ENCODE results near the gene PKP4.
"Not testable (repeated sequence)": the region's sequence is repeated elsewhere in the genome, so short reads cannot be mapped to it uniquely, and the experiment has no call there.

The PKP4 gene

GRCh38 chr2:158456309-158457066 lies at the start of gene PKP4, which contains the start of gene CCDC148:
Gene PKP4 (plus strand): TSS chr2:158456952. CDS start chr2:158533185, 76,233 bp downstream.
Gene CCDC148 (minus strand): TSS chr2:158456753. CDS start chr2:158456439, 314 bp downstream.
- peak; percentile 97 for DNase-seq

- DNase-seq, result no peak
Measured at GRCh38 chr2:158407031-158407430, 49.7 kb upstream of the PKP4 start.

GRCh38 chr2:158410132-158410531 lies 46.6 kb upstream of the PKP4 start:
- no peak for DNase-seq

DNA sequence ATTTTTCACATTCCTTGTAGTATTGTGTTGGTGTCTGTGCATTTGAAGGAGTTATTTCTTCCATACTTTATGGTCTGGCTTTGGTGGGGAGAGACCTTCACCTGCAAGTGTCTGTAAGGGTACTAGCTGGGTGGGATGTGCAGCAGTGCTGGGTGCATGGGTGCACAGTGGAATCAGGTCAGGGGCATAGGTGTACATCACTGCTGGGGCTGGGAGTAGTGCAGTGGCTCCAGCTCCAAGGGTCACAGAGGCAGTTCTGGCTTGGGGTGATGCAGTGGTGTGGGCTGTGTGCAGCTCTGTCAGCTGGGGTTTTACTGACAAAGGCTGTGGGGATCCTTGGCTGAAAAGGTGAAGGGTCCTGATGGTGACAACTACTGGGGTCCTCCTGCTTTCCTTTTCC lies 45.0 kb upstream of the PKP4 start:
- no peak for DNase-seq

GRCh38 chr2:158412206-158412605 lies 44.5 kb upstream of the PKP4 start:
- DNase-seq, result no peak

DNA sequence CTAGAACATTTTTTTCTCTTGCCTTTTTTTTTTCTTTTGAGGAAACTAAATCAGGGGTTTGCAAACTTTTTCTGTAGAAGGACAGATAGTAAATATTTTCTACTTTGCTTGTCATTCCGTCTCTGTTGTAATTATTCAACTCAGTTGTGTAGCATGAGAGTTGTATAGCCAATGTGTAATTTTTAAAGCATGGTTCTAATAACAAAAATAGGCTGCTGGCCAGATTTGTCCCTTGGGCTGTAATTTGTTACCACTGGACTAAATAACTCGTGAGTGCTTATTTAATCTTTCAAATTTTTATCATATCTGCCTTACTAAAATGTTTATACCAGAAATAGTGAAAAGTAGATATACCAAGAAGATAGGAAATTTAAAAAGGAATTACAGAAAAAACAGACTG lies 43.2 kb upstream of the PKP4 start:
- DNase-seq, result no peak

DNA sequence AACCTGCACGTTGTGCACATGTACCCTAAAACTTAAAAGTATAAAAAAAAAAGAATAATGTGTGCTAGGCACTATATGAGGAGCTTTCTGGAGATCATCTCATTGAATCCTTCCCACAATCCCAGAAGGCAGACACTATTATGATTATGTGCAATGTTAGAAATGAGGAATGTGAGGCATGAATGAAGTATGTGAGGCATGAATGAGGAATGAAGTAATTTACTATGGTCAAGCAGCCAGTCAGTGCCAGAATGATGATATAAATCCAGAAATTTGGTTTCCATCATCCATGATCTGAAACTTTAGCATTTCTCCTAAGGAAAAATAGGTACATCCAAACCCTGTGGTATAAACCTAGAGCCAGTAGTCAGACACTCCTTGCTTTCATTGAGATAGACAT lies 42.2 kb upstream of the PKP4 start:
- no peak for DNase-seq

- no peak for DNase-seq
Measured at GRCh38 chr2:158432117-158432516, 24.6 kb upstream of the PKP4 start.

- DNase-seq, result not testable (repeated sequence)
Measured at GRCh38 chr2:158433716-158434115, 23.0 kb upstream of the PKP4 start.

DNA sequence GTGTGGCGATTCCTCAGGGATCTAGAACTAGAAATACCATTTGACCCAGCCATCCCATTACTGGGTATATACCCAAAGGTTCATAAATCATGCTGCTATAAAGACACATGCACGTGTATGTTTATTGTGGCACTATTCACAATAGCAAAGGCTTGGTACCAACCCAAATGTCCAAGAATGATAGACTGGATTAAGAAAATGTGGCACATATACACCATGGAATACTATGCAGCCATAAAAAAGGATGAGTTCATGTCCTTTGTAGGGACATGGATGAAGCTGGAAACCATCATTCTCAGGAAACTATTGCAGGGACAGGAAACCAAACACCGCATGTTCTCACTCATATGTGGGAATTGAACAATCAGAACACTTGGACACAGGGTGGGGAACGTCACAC lies 17.7 kb upstream of the PKP4 start:
- DNase-seq, result not testable (repeated sequence)

DNA sequence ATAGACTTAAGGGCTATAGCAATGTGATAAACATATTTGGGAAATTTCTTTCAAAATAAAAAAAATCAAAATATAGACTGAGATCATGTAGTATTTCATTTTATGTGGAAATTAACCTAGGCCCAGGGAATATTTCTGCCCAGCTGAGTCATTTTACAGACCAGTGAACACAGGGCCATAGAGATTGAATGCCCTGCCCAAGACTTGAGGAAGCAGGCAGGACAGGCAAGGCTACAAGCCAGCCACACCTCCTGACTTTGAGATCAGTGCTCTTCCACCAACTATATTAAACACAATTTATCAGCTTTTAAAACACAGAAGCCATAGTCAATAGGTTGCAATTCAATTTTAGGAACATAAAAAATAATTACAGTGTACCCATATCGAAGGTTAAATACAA lies 13.1 kb upstream of the PKP4 start:
- no peak for DNase-seq

- peak; percentile 80 for DNase-seq
Measured at GRCh38 chr2:158457092-158457825, 507 bp downstream of the PKP4 start.

GRCh38 chr2:158457826-158458616 lies 1.3 kb downstream of the PKP4 start:
- DNase-seq, result peak; percentile 79

DNA sequence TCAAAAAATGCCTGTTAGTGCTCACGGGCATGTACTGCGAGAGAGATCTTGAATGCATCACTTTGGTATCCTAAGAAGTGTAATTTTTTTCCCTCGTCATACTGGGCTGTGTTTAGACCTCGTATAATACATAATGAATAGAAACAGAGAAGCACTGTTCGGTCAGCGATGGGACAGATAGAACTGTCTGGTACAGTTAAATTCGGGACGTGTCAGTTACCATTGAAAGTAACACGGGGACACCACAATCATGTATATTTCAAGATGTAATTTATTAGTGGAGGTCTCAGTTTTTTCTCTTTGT lies 1.8 kb downstream of the PKP4 start:
- DNase-seq, result peak; percentile 11

DNA sequence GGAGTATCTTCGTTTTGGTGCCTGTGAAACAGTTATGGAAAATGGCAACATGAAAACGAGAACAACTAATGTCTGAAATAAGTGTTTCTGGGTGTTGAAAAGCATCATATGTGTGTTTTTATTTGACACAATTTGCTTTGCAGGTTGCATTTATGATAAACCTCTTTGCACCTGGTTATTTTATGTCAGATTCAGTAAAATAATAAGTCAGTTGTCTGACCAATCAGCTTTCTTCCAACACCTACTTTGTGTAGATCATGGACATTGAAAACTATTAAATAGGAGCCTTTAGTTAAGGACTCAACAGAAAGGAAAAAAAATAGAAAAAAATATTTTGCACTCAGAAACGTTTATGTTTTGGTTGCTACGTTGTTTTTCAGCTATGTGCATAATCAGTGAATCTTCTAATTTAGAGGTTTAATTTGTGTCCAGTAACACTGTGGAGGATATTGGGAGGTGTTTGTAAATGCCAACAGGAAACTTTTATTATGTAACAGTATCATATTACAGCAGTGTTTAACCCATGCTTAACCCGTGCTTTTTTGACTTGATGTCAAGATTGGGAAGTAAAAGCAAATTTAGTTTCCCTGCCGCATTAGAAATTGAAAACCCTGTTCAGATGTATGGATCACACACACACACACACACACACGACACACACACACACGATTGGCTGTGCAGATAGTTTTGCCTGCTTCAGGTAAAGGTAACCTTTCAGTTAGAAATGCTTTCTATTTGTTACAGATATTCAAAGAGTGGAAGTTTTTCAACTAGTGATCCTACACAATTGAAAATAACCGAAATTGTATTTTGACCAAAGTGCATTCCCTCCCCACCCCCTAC lies 2.6 kb downstream of the PKP4 start:
- peak; percentile 10 for DNase-seq

- peak; percentile 26 for DNase-seq
Measured at GRCh38 chr2:158460632-158461297, 4.0 kb downstream of the PKP4 start.

- DNase-seq, result peak; percentile 3
Measured at GRCh38 chr2:158463496-158464095, 6.8 kb downstream of the PKP4 start.

- peak; percentile 59 for DNase-seq
Measured at GRCh38 chr2:158464426-158465281, 7.9 kb downstream of the PKP4 start.

- DNase-seq, result no peak
Measured at GRCh38 chr2:158467248-158467647, 10.5 kb downstream of the PKP4 start.

DNA sequence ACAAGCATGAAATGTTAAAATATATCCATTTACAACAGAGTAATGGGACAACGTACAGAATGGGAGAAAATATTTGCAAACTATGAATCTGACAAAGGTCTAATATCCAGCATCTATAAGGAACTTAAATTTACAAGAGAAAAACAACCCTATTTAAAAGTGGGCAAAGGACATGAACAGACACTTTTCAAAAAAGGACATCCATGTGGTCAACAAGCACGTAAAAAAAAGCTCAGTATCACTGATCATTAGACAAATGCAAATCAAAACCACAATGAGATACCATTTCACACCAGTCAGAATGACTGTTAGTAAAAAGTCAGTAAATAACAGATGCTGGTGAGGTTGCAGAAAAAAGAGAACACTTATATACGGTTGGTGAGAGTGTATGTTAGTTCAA lies 16.1 kb downstream of the PKP4 start:
- DNase-seq, result not testable (repeated sequence)

DNA sequence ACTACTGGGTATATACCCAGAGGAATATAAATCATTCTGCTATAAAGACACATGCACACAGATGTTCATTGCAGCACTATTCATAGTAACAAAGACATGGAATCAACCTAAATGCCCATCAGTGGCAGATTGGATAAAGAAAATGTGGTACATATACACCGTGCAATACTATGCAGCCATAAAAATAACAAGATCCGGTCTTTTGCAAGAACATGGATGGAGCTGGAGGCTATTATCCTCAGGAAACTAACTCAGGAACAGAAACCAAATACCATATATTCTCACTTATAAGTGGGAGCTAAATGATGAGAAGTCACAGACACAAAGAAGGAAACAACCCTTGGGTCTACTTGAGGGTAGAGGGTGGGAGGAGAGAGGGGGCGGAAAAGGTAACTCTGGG lies 16.5 kb downstream of the PKP4 start:
- DNase-seq, result not testable (repeated sequence)
